Pancreas (tissue), 10 donors: ENCODE results near the gene CUX1. TPM values are rescaled to one million over a fixed set of nuclear protein-coding genes. Genes with fewer than 3 reads are reported as not detected.

Source experiments
- ATAC-seq, 4 donors: fragments of 200-7000 bp; cut with Tn5 transposase; one replicate each; pipeline versions ENCODE4 v1.8.0 to v1.9.1; 2020; ENCODE audit warnings: mild to moderate bottlenecking in 4 of 4, moderate library complexity in 4 of 4
- DNase-seq, 6 donors: peaks; one replicate each; pipeline ENCODE4 v3.0.0-alpha.2; 2020
- FAIRE-seq: peaks from 2 replicates; lab custom pipeline; 2012; peaks lifted over from hg19 to GRCh38; lab: Jason Lieb, UNC
- H3K27ac ChIP-seq, 4 donors: fragments of 200-600 bp; sonication (generic); 1 replicate in 3 of 4; 2 replicates in 1 of 4; pipeline versions ENCODE4 v1.5.0 to v1.8.0; 2020
- H3K27me3 ChIP-seq, 4 donors: fragments of 200-600 bp; one replicate each; pipeline ENCODE4 v1.8.0; 2021
- H3K36me3 ChIP-seq, 3 donors: fragments of 200-600 bp; sonication (generic) in 1 of 3; one replicate each; pipeline versions ENCODE4 v1.5.0 to v1.8.0; 2020 to 2021
- H3K4me1 ChIP-seq, 3 donors: fragments of 200-600 bp; one replicate each; pipeline ENCODE4 v1.8.0; 2021
- H3K4me3 ChIP-seq, 4 donors: fragments of 200-600 bp; sonication (generic) in 2 of 4; one replicate each; pipeline versions ENCODE4 v1.5.0 to v1.8.0; 2020 to 2021
- H3K9me3 ChIP-seq, 4 donors: fragments of 200-600 bp; one replicate each; pipeline ENCODE4 v1.8.0; 2021
- CTCF ChIP-seq, 4 donors: fragments of 200-600 bp; sonication (generic) in 3 of 4; IDR thresholded peaks; one replicate each; pipeline versions ENCODE4 v1.5.0 to v1.8.0; 2021; ENCODE audit warnings: antibody characterized with exemption in 4 of 4
- WGBS, 2 donors: extraction: QIAGEN DNeasy Blood & Tissue Kit; methylation state at CpG; one replicate each; pipeline ENCODE4 v1.1.7; 2013; 5-methylcytosine and 5-hydroxymethylcytosine counted together
- intact Hi-C, 3 donors: fragments of 100-400 bp; cut with DNase I; formaldehyde crosslinking; loops; one replicate each; pipeline versions ENCODE4 v1.11.1 to v1.14.2; 2022
- polyA plus RNA-seq, 2 donors: library from polyadenylated mRNA; stranded (reverse); fragments of 200-250 nt; gene quantifications; one replicate each; pipeline ENCODE4 v1.2.3, GENCODE V29; 2013
- total RNA-seq, 6 donors: library from RNA; stranded (reverse); fragmentation: NEBNext Ultra II Directional in 4 of 6; extraction: Animal tissue kit (Norgen Biotek cat#: 25700) in 4 of 6; gene quantifications; one replicate each; pipeline versions ENCODE4 v1.2.1 to v1.2.4, GENCODE V29; 2021 to 2023
- donor health status: healthy with polysubstance abuse.
- donor health status: DM: no; HTN: no; CAD: no; lungs with moderate emphysema.
- donor health status: DM: no; HTN: no; CAD: no.
- donor health status: control.
- donor health status: control.
- donor health status: Bipolar disorder and iron deficiency.
- donor health status: DM: yes; HTN: yes; CAD: no.
- donor health status: DM: no; HTN: no; CAD: no.
- donor health status: DM: no; HTN: no; CAD: no.
- donor health status: DM: yes; HTN: yes; CAD: no.

CUX1 gene
- total and polyA plus RNA-seq, 8 donors: 18.9 to 61.2 (median 45.1) TPM

DNA sequence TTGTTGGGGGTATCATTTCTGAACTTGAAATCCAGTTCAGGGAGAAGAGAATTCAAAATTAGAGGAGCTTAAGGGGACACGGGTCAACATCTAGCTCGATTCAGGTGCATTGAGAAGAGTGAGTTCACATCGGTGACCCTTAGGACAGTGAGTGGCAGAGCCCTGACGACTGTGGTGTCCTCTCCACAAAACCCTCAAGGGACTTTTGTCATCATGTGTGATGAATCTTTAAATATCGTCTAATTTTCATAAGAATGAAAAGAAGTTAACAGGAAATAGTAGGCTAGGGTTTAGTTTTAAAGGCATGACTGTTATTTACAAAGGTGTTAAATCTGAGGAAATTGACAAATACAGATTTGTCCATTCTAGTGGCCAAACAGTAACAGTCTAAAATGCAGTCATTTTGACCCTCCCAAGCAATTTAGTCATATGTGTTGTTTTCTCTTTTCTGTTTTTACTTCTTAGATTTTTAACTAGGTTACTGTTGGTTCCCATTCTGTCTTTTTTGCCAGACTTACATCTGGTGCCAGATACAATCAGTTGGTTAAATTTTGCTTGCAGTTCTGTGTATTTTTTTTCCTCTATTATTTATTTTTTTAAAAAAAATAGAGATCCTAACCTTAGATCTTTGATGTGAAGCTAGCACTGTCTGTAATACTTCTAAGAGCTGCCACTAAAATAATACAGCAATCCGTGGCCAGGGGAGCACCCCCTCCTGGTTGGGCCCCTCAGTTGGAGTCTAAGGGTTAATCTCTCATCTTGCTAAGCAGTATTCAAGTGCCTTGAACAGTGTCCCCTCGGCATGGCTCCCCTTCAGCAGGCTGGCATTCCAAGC lies 434.3 kb downstream of the CUX1 start:
- Histone ChIP-seq H3K27me3 (no peaks in the 10 kb centered on the region), H3K4me3 (no peak overlapping the region), H3K27ac (no peak overlapping the region), H3K9me3 (no peaks in the 10 kb centered on the region), H3K36me3 (no peaks in the 10 kb centered on the region), H3K4me1 (peaks cover 8 to 10% (median 9%) of the 10 kb centered on the region in 3 donors)
- peak in 1 of 6 donors; percentile 15 for DNase-seq
- 84 to 85% methylated on average over 7 of the region's 7 CpGs for WGBS, 2 donors
- FAIRE-seq: no peak
- no peak for ATAC-seq
- intact Hi-C loops: no loop called here
- TF ChIP-seq CTCF (IDR thresholded peaks at IDR 0.05): no peak

DNA sequence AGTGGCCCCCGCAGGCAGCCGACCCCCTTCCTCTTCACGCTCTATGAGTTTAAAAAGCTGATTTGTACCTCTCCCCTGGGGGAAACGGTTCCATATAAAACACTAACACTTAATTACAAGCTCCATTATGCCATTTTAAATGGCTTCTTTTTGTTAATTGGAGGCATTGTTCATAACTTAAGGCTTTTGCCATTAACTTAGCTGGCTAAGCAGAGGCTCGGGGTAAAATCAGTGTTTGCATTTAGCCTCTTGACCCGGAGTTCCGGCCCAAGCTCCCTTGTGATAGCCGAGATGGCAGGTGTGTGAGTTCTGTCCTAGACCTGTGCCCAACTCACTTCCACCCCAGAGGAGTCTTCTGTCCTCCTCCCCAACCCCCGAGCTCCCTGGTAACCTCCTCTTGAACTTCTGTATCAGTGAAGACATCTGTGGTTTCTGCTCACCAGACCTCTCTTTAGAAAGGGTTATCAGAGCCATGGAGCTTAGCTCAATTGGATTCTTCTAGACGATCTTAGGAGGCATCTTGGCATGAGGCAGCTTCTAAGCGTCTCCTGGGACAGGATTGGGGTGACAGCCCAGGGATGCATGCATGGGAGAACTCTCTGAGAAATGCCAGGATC lies 435.0 kb downstream of the CUX1 start:
- no peak for TF ChIP-seq CTCF (IDR thresholded peaks at IDR 0.05)
- no peak for FAIRE-seq

GRCh38 chr7:102253066-102253972 lies 435.9 kb downstream of the CUX1 start:
- Histone ChIP-seq H3K4me1 (peaks cover 8 to 10% (median 9%) of the 10 kb centered on the region in 3 donors), H3K27ac (no peak overlapping the region), H3K4me3 (no peak overlapping the region), H3K36me3 (no peaks in the 10 kb centered on the region), H3K9me3 (no peaks in the 10 kb centered on the region), H3K27me3 (no peaks in the 10 kb centered on the region)
- WGBS, 2 donors: 46 to 48% methylated on average over 19 of the region's 19 CpGs
- no peak for FAIRE-seq
- TF ChIP-seq CTCF (IDR thresholded peaks at IDR 0.05): no peak
- intact Hi-C loops: no loop called here
- peak in 5 of 6 donors; percentile 46 to 85 (median 69) for DNase-seq
- peak; percentile 91 to 98 (median 96) for ATAC-seq

More for the DNA sequence above, 435.0 kb downstream of the CUX1 start:
- H3K4me3 ChIP-seq: no peak overlapping the region
- peaks cover 8 to 10% (median 9%) of the 10 kb centered on the region in 3 donors for H3K4me1 ChIP-seq
- H3K36me3 ChIP-seq: no peaks in the 10 kb centered on the region
- no peak for ATAC-seq
- no peak overlapping the region for H3K27ac ChIP-seq
- H3K27me3 ChIP-seq: no peaks in the 10 kb centered on the region
- intact Hi-C loops: no loop called here
- DNase-seq: peak in 1 of 6 donors; percentile 24
- 66 to 75% methylated on average over 11 of the region's 11 CpGs for WGBS, 2 donors
- H3K9me3 ChIP-seq: no peaks in the 10 kb centered on the region

DNA sequence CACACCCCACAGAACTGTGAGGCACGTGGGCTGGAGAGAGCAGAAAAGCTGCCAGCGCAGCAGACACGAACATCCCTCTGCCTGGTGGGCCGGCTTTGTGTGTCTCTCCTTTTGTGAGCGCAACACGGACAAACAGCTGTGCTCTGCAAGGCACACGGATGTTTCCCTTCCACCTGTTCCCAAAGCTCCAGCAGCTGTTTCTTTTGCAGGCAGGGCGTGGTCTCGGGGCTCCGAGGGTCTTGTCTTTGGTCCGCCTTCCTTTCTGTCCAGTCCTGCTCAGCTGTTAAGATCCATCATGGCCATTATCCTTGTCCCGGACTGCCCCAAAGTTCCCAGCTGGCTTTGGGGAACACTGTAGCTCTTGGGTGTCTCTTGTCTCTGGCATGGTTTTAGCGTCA lies 436.5 kb downstream of the CUX1 start:
- no peaks in the 10 kb centered on the region for H3K27me3 ChIP-seq

More for the DNA sequence above, 436.5 kb downstream of the CUX1 start:
- no peak for TF ChIP-seq CTCF (IDR thresholded peaks at IDR 0.05)
- no peak overlapping the region for H3K27ac ChIP-seq
- WGBS, 2 donors: 91% methylated on average over 13 of the region's 13 CpGs
- H3K4me1 ChIP-seq: peaks cover 8 to 10% (median 9%) of the 10 kb centered on the region in 3 donors
- DNase-seq (no peak), FAIRE-seq (no peak), ATAC-seq (no peak)
- H3K4me3 ChIP-seq: no peak overlapping the region
- no peaks in the 10 kb centered on the region for H3K36me3 ChIP-seq
- intact Hi-C loops: no loop called here
- no peaks in the 10 kb centered on the region for H3K9me3 ChIP-seq
